Vagina (tissue), 2 donors: ENCODE measurements around the gene APOL3.

ENCODE experiments used
- CTCF ChIP-seq, 3 experiments: fragments of 450-650 bp in 2 of 3; fragments of 200-600 bp in 1 of 3; sonication (generic) in 1 of 3; IDR thresholded peaks; one replicate each; pipeline ENCODE4 v1.5.1; 2017 to 2019; ENCODE audit warnings: antibody characterized with exemption in 3 of 3, mild to moderate bottlenecking in 2 of 3, moderate library complexity in 2 of 3
- POLR2A ChIP-seq, 2 donors: fragments of 450-650 bp; IDR thresholded peaks; one replicate each; pipeline ENCODE4 v1.6.1; 2017; ENCODE audit warnings: antibody characterized with exemption in 2 of 2, mild to moderate bottlenecking in 2 of 2, moderate library complexity in 2 of 2
- POLR2AphosphoS5 ChIP-seq, 2 donors: sonication (generic); formaldehyde crosslinking; IDR thresholded peaks; one replicate each; pipeline ENCODE4 v1.9.0; 2017; ENCODE audit warnings: antibody characterized with exemption in 2 of 2, mild to moderate bottlenecking in 2 of 2, low read depth in 1 of 2; ENCODE audit not compliant: insufficient read depth in 1 of 2

DNA sequence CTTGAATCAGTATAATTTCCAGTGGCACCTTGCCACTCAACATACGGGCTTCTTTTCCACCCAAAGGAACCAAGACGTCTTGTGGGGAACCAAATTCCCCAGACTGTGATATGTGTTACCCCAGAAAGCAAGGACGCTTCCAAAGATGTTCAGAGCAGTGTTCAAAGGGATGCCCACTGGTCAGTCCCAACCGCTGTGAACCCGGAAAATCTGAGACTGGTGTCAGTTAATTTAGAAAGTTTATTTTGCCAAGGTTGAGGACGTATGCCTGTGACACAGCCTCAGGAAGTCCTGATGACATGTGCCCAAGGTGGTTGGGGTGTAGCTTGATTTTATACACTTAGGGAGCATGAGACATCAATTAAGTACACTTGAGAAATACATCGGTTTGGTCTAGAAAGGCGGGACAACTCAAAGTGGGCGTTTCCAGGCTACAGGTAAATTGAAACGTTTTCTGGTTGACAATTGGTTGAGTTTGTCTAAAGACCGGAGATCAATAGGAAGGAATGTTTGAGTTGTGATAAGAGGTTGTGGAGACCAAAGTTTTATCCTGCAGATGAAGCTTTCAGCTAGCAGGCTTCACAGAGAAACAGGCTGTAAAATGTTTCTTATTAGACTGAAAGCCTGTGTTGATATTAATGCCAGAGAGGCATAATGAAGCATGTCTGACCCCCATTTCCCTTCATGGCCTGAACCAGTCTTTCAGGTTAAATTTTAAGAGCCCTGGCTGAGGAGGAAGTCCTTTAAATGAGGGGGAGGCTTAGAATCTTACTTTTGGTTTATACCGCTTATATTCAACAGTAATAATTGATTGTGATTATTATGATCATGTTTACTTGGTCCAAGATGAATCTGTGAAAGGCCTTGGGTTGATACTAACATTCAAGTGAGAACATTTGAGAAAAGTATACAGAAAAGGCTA is 6.8 kb downstream of the APOL3 start:
- no peak for TF ChIP-seq POLR2AphosphoS5 (IDR thresholded peaks at IDR 0.05; ENCODE audit: insufficient read depth in 1 of 2, low read depth in 1 of 2)
- TF ChIP-seq POLR2A (IDR thresholded peaks at IDR 0.05) = no peak
- TF ChIP-seq CTCF (IDR thresholded peaks at IDR 0.05) = no peak
